ENCODE data around the gene USP3. TPM values are rescaled to one million over a fixed set of nuclear protein-coding genes. Genes with fewer than 3 reads are reported as not detected.

USP3 gene, protein sequence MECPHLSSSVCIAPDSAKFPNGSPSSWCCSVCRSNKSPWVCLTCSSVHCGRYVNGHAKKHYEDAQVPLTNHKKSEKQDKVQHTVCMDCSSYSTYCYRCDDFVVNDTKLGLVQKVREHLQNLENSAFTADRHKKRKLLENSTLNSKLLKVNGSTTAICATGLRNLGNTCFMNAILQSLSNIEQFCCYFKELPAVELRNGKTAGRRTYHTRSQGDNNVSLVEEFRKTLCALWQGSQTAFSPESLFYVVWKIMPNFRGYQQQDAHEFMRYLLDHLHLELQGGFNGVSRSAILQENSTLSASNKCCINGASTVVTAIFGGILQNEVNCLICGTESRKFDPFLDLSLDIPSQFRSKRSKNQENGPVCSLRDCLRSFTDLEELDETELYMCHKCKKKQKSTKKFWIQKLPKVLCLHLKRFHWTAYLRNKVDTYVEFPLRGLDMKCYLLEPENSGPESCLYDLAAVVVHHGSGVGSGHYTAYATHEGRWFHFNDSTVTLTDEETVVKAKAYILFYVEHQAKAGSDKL
- total RNA-seq: 23.8 and 26.0 TPM in 2 replicates
- polyA plus RNA-seq: 20.2 and 25.9 TPM in 2 replicates

DNA sequence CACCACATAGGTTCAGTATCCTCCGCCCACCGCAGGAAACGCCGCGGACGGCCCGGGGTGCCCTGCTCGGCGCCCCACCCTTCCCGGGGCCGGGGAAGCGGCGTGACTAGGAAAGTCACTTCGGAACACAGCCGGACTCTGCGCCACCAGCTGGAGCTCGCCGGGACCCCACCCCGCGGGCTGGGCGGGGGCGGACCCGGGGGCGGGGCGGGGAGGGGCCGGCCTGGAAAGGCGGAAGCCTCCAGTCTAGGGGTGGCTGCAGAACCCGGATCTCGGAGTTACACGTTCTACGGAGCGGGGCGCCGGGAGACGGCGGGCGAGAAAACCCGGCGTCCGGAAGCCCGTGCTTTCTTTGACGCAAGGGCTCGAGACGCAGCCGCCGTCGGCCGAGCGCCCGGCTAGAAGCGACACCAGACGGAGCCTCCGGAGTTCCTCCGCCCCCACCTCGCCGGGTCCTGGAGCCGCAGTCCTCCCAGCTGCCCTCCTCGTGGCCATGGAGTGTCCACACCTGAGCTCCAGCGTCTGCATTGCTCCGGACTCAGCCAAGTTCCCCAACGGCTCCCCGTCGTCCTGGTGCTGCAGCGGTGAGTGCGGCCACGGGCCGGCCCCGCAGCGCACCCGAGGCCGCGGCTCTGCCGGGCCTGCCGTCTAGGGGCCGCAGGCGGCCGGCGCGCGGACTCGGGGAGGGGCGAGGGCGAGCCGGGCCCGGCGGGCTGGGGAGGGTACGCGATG, at the start of gene USP3:
Gene USP3 (plus strand): TSS at position 347 of the 732 bp plus-strand sequence. CDS start 147 bp downstream, at position 494.
- Histone ChIP-seq H3K27ac (peak within 1 kb of the TSS; percentile 53), H3K36me3 (no peaks in the 10 kb centered on the region), H3K27me3 (peaks cover 26% of the 10 kb centered on the region), H3K9me3 (ENCODE audit: low read depth) (no peaks in the 10 kb centered on the region), H3K4me1 (ENCODE audit: low read depth) (peaks cover 12% of the 10 kb centered on the region), H3K4me3 (peak within 1 kb of the TSS; percentile 55)
- peak; percentile 95 to 98 for DNase-seq (ENCODE audit: low read depth in 1 of 2, low spot score in 1 of 2)
- no peak for TF ChIP-seq CTCF (IDR thresholded peaks at IDR 0.05; ENCODE audit: low read depth, low read length)

- no peak for TF ChIP-seq CTCF (IDR thresholded peaks at IDR 0.05; ENCODE audit: low read depth, low read length)
- DNase-seq (ENCODE audit: low read depth in 1 of 2, low spot score in 1 of 2): no peak
- Histone ChIP-seq H3K36me3 (no peaks in the 10 kb centered on the region), H3K27ac (no peak overlapping the region), H3K9me3 (ENCODE audit: low read depth) (no peaks in the 10 kb centered on the region), H3K4me1 (ENCODE audit: low read depth) (no peaks in the 10 kb centered on the region), H3K27me3 (no peaks in the 10 kb centered on the region), H3K4me3 (no peak overlapping the region)
Measured at GRCh38 chr15:63456258-63456657, 48.1 kb upstream of the USP3 start.

DNA sequence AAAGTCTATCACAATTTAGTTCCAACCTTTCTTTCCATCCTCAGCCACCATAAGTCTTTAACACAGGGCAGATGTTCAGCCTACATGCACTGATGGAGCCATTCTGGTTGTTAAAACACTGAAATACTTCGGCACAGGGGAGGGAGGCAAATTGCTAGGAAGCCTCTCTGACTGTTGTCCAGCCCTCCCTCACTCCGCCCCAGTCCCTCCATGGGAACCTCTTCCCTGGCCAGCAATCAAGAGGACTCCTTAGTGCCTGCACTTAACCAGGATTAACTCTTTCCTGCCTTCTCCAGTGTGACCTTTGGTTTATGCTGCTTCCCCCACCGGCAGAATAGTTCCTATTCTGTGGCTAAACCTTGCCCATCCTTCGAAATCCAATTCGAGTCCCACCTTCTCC, 47.0 kb upstream of the USP3 start:
- Histone ChIP-seq H3K27me3 (no peaks in the 10 kb centered on the region), H3K9me3 (ENCODE audit: low read depth) (no peaks in the 10 kb centered on the region), H3K27ac (no peak overlapping the region), H3K4me3 (no peak overlapping the region), H3K36me3 (no peaks in the 10 kb centered on the region), H3K4me1 (ENCODE audit: low read depth) (no peaks in the 10 kb centered on the region)
- DNase-seq (ENCODE audit: low read depth in 1 of 2, low spot score in 1 of 2): peak; percentile 30 to 43
- no peak for TF ChIP-seq CTCF (IDR thresholded peaks at IDR 0.05; ENCODE audit: low read depth, low read length)

- Histone ChIP-seq H3K4me1 (ENCODE audit: low read depth) (no peaks in the 10 kb centered on the region), H3K36me3 (no peaks in the 10 kb centered on the region), H3K4me3 (no peak overlapping the region), H3K27ac (no peak overlapping the region), H3K27me3 (no peaks in the 10 kb centered on the region), H3K9me3 (ENCODE audit: low read depth) (no peaks in the 10 kb centered on the region)
- TF ChIP-seq CTCF (IDR thresholded peaks at IDR 0.05; ENCODE audit: low read depth, low read length): no peak
- DNase-seq (ENCODE audit: low read depth in 1 of 2, low spot score in 1 of 2): no peak
Measured at GRCh38 chr15:63458026-63458425, 46.4 kb upstream of the USP3 start.

- Histone ChIP-seq H3K4me3 (no peak overlapping the region), H3K9me3 (ENCODE audit: low read depth) (no peaks in the 10 kb centered on the region), H3K36me3 (no peaks in the 10 kb centered on the region), H3K4me1 (ENCODE audit: low read depth) (no peaks in the 10 kb centered on the region), H3K27ac (no peak overlapping the region), H3K27me3 (no peaks in the 10 kb centered on the region)
- TF ChIP-seq CTCF (IDR thresholded peaks at IDR 0.05; ENCODE audit: low read depth, low read length): no peak
- no peak for DNase-seq (ENCODE audit: low read depth in 1 of 2, low spot score in 1 of 2)
Measured at GRCh38 chr15:63458794-63459395, 45.5 kb upstream of the USP3 start.

Measured in cardiac muscle cell (in vitro differentiated cells and primary cell).